ENCODE data around the gene ZNF579. TPM values are rescaled to one million over a fixed set of nuclear protein-coding genes. Genes with fewer than 3 reads are reported as not detected.

The ZNF579 gene
- polyA plus RNA-seq, 3 donors from 2014 or later = 0.19 to 0.64 TPM; not detected in 1

GRCh38 chr19:55563261-55563690 lies 17.4 kb downstream of the ZNF579 start:
- no peak for DNase-seq
- no peaks in the 10 kb centered on the region for H3K9me3 Mint-ChIP-seq
- H3K36me3 Mint-ChIP-seq = peaks cover 0 to 4% (median 0%) of the 10 kb centered on the region in 3 donors
- H3K27ac Mint-ChIP-seq = no peak overlapping the region
- no peak overlapping the region for H3K4me3 Mint-ChIP-seq
- no peaks in the 10 kb centered on the region for H3K4me1 Mint-ChIP-seq
- H3K27me3 Mint-ChIP-seq (ENCODE audit: low read depth in 3 of 3) = peaks cover 4 to 14% (median 4%) of the 10 kb centered on the region in 3 donors

- H3K27me3 Mint-ChIP-seq (ENCODE audit: low read depth in 3 of 3) = peaks cover 0 to 6% (median 2%) of the 10 kb centered on the region in 3 donors
These were observed 21.0 kb downstream of the ZNF579 start for GRCh38 chr19:55559684-55560083.

DNA sequence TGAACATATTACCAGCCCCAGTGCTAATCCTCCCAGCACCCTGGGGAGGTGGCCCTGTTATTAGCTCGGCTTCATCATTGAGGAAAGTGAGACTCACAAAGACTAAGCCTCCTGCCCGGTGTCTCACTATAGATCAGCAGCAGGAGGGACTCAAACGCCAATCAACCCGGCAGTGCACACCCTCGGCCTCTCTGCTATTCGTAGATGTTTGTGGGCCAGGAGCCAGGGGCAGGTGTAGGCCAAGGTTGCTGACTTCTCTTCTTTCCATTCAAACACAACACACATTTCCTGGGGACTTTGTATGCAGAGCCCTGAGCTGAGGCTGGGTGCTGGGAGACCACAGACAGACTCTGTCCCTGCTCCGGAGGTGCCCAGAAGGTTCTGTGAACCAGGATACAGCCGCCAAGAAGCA lies 25.9 kb downstream of the ZNF579 start:
- H3K27me3 Mint-ChIP-seq (ENCODE audit: low read depth in 3 of 3) = peaks cover 0 to 12% (median 0%) of the 10 kb centered on the region in 3 donors
- no peak overlapping the region for H3K27ac Mint-ChIP-seq

More at GRCh38 chr19:55559684-55560083, 21.0 kb downstream of the ZNF579 start:
- Mint-ChIP-seq H3K36me3 (peaks cover 0 to 4% (median 0%) of the 10 kb centered on the region in 3 donors), H3K9me3 (no peaks in the 10 kb centered on the region), H3K4me1 (no peaks in the 10 kb centered on the region), H3K4me3 (no peak overlapping the region), H3K27ac (no peak overlapping the region)
- no peak for DNase-seq

DNA sequence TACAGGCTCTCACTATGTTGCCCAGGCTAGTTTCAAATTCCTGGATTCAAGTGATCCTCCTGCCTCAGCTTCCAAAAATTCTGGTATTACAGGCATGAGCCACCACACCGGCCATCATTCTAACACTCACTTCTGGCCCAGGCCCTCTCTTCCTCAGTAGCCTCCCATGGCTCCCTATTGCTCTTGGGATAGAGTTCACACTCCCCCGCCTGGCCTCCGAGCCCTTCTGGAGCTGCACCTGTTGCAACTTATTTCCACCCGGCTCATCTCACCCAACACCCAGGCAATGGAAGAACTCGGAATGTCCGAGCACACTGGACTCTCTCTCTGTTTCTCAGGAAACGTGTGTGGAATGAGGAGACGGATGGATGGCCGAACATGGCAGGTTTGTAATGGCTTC lies 26.3 kb downstream of the ZNF579 start:
- Mint-ChIP-seq H3K36me3 (no peaks in the 10 kb centered on the region), H3K4me3 (no peak overlapping the region), H3K9me3 (no peaks in the 10 kb centered on the region), H3K27ac (no peak overlapping the region), H3K4me1 (no peaks in the 10 kb centered on the region), H3K27me3 (ENCODE audit: low read depth in 3 of 3) (peaks cover 0 to 12% (median 0%) of the 10 kb centered on the region in 3 donors)
- no peak for DNase-seq

More for the DNA sequence above, 25.9 kb downstream of the ZNF579 start:
- H3K9me3 Mint-ChIP-seq = no peaks in the 10 kb centered on the region
- no peaks in the 10 kb centered on the region for H3K36me3 Mint-ChIP-seq
- H3K4me1 Mint-ChIP-seq = no peaks in the 10 kb centered on the region
- no peak for DNase-seq
- no peak overlapping the region for H3K4me3 Mint-ChIP-seq

- no peak overlapping the region for H3K4me3 Mint-ChIP-seq
- DNase-seq = no peak
- H3K36me3 Mint-ChIP-seq = no peaks in the 10 kb centered on the region
- peaks cover 0 to 12% (median 0%) of the 10 kb centered on the region in 3 donors for H3K27me3 Mint-ChIP-seq (ENCODE audit: low read depth in 3 of 3)
- H3K9me3 Mint-ChIP-seq = no peaks in the 10 kb centered on the region
- no peaks in the 10 kb centered on the region for H3K4me1 Mint-ChIP-seq
- no peak overlapping the region for H3K27ac Mint-ChIP-seq
These were observed 27.1 kb downstream of the ZNF579 start for GRCh38 chr19:55553217-55554182.

DNA sequence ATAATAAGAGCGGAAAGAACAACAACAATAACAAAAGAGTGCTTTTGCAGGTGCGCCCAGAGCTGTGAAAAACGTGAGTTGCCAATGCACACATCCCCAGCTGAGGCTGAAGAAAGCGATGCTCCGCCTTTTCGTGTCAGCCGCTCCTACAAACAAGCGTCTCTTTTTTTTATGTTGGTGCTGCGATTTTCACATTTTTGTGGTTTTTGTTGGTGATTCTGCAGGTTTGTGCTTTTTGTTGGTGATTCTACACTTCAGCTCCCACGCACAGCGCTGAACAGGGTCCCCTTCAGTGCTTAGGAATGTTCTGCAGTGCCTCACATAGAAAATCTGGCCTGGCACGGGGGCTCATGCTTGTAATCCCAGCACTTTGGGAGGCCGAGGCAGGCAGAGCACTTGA lies 28.0 kb downstream of the ZNF579 start:
- no peak for DNase-seq
- Mint-ChIP-seq H3K9me3 (no peaks in the 10 kb centered on the region), H3K27ac (no peak overlapping the region), H3K4me1 (no peaks in the 10 kb centered on the region), H3K27me3 (ENCODE audit: low read depth in 3 of 3) (peaks cover 0 to 14% (median 2%) of the 10 kb centered on the region in 3 donors), H3K4me3 (no peak overlapping the region), H3K36me3 (no peaks in the 10 kb centered on the region)

DNA sequence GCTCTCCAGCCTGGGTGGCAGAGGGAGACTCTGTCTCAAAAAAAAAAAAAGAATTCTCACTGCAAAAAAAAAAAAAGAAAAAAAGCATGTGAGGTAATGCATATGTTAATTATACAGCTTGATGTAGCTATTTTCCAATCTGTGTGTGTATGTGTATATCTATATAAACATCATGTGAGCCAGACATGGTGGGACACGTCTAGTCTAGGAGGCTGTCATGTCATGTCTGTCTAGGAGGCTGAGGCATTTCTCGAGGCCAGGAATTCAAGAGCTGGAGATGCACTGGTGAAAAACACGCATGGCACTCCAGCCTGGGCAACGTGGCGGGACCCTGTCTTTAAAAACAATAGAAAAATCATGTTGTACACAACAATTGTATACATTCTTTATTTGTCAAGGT lies 28.4 kb downstream of the ZNF579 start:
- no peak overlapping the region for H3K27ac Mint-ChIP-seq
- DNase-seq = no peak
- peaks cover 0 to 14% (median 2%) of the 10 kb centered on the region in 3 donors for H3K27me3 Mint-ChIP-seq (ENCODE audit: low read depth in 3 of 3)
- H3K36me3 Mint-ChIP-seq = no peaks in the 10 kb centered on the region
- H3K4me3 Mint-ChIP-seq = no peak overlapping the region
- no peaks in the 10 kb centered on the region for H3K4me1 Mint-ChIP-seq
- no peaks in the 10 kb centered on the region for H3K9me3 Mint-ChIP-seq

DNA sequence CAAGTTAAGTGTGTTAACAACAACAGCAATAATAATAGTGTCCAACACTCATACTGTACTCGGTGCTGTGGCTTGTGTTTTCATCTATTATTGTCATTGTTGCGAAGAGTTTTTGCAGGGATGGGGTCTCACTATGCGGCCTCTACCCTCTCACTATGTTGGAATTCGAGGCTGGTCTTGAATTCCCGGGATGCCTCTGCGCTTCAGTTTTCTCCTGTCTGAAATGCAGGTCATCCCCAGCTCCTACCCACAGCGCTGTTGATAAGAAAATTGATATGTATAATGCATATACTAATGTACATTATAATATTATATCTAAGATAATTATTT lies 30.4 kb downstream of the ZNF579 start:
- no peaks in the 10 kb centered on the region for H3K9me3 Mint-ChIP-seq
- H3K27me3 Mint-ChIP-seq (ENCODE audit: low read depth in 3 of 3) = peaks cover 2 to 17% (median 3%) of the 10 kb centered on the region in 3 donors
- no peaks in the 10 kb centered on the region for H3K4me1 Mint-ChIP-seq
- DNase-seq = no peak
- H3K4me3 Mint-ChIP-seq = no peak overlapping the region
- no peak overlapping the region for H3K27ac Mint-ChIP-seq
- H3K36me3 Mint-ChIP-seq = no peaks in the 10 kb centered on the region

DNA sequence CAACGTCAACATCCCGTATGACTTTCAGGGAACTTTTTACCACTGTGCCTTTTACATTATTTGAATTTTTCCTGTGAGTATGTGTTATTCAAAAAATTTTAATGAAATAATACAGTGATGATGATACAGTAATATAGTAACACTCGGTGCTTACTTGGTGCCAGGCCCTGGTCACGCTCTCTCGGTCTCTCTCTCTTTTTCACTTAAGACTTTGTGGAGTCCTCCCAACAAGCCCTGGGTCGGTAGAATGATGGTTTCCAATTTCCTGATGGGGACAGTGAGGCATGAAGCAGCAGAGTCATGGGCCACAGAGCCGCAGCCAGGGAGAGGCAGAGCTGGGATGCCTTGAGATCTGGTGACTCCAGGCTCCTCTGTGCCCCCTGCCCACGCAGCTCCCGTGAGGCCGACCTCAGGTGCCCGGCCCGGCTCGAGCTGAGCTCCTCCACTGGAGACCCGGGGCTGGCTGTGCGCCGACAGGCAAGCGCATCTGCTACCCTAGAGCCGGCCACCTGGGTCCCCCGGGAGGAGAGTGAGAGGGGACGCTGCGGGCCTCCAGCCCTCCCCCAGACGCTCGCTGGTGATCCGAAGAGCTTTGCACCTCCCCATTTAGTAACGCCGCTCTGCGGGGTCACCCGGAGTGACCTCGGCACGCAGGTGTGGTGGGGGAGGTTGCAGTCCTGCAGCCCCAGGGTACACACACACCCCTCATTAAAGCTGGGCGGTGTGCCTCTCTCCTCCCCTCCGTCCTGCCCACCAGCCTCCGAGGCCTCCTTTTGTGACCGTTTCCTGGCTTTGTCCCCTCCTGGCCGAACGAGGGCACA lies 30.9 kb downstream of the ZNF579 start:
- DNase-seq = no peak
- H3K36me3 Mint-ChIP-seq = no peaks in the 10 kb centered on the region
- no peak overlapping the region for H3K4me3 Mint-ChIP-seq
- no peak overlapping the region for H3K27ac Mint-ChIP-seq
- peaks cover 2 to 19% (median 3%) of the 10 kb centered on the region in 3 donors for H3K27me3 Mint-ChIP-seq (ENCODE audit: low read depth in 3 of 3)
- no peaks in the 10 kb centered on the region for H3K9me3 Mint-ChIP-seq
- no peaks in the 10 kb centered on the region for H3K4me1 Mint-ChIP-seq

- DNase-seq = no peak
- Mint-ChIP-seq H3K4me3 (no peak overlapping the region), H3K27me3 (ENCODE audit: low read depth in 3 of 3) (peaks cover 2 to 18% (median 6%) of the 10 kb centered on the region in 3 donors), H3K9me3 (no peaks in the 10 kb centered on the region), H3K4me1 (no peaks in the 10 kb centered on the region), H3K27ac (no peak overlapping the region), H3K36me3 (no peaks in the 10 kb centered on the region)
These were observed 33.6 kb downstream of the ZNF579 start for GRCh38 chr19:55546822-55547614.

DNA sequence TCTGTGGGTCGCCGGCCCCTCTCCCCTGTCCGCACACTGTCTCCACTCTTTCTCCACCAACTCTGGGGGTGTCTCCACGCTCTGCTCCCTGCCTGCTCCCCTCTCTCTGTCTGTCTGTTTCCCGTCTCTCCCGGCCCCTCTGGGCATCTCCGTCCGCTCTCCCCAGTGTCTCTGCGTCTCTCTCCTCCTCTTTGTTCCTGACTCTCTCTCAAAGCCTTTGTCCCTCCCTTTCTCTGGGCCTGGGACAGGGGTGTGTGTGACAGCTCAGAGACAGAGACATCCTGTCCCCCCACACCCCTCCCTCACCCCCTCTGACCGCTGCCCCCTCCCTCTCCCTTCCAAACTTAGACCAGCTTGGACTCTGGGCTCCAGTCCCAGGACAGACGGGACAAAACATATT lies 34.6 kb downstream of the ZNF579 start:
- H3K4me1 Mint-ChIP-seq = no peaks in the 10 kb centered on the region
- H3K9me3 Mint-ChIP-seq = no peaks in the 10 kb centered on the region
- H3K36me3 Mint-ChIP-seq = no peaks in the 10 kb centered on the region
- no peak overlapping the region for H3K4me3 Mint-ChIP-seq
- H3K27ac Mint-ChIP-seq = no peak overlapping the region
- H3K27me3 Mint-ChIP-seq (ENCODE audit: low read depth in 3 of 3) = peaks cover 2 to 18% (median 6%) of the 10 kb centered on the region in 3 donors
- DNase-seq = no peak

DNA sequence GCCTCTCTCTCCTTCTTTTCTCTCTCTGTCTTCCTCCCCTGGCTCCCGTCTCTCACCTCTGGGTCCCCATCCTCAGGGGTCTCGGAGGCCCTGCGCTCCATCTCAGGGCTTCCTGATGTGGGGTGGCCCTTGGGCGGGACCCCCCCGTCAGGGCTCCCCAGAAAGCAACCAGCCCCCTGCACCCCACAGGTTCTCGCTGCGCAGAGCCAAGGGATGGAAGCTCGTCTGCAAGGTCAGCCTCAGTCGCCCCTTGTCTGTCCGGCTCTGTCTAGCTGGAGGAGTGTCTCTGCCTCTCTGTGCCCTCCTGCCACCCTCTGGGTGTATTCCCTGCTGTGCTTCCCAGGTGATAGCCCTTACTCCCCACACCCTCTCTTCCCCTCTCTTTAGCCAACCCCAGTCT lies 35.2 kb downstream of the ZNF579 start, which contains the start of gene SBK3:
Gene SBK3 (minus strand): TSS at position 101 of the 400 bp plus-strand sequence. CDS start 0 bp downstream, at position 101.
- H3K27ac Mint-ChIP-seq = no peak within 1 kb of the TSS
- peaks cover 2 to 15% (median 6%) of the 10 kb centered on the region in 3 donors for H3K27me3 Mint-ChIP-seq (ENCODE audit: low read depth in 3 of 3)

GRCh38 chr19:55544776-55545439 lies 35.7 kb downstream of the ZNF579 start:
- Mint-ChIP-seq H3K9me3 (no peaks in the 10 kb centered on the region), H3K27me3 (ENCODE audit: low read depth in 3 of 3) (peaks cover 2 to 15% (median 6%) of the 10 kb centered on the region in 3 donors), H3K4me1 (no peaks in the 10 kb centered on the region), H3K4me3 (no peak overlapping the region), H3K36me3 (no peaks in the 10 kb centered on the region), H3K27ac (no peak overlapping the region)
- DNase-seq = no peak

More for the DNA sequence above, 35.2 kb downstream of the ZNF579 start, which contains the start of gene SBK3:
- Mint-ChIP-seq H3K4me1 (no peaks in the 10 kb centered on the region), H3K4me3 (no peak within 1 kb of the TSS), H3K36me3 (no peaks in the 10 kb centered on the region), H3K9me3 (no peaks in the 10 kb centered on the region)
- DNase-seq = no peak

Measured in immature natural killer cell (primary cell).